GM15510 (cell line): Measurements from ENCODE around the gene SNAPC4.

ENCODE experiments used
- POLR2A ChIP-seq: IDR thresholded peaks from 3 replicates; pipeline ENCODE4 v1.6.1; 2011; ENCODE audit warnings: borderline replicate concordance; ENCODE audit not compliant: insufficient read length; ENCODE audit errors: extremely low read depth

SNAPC4 gene

GRCh38 chr9:136403538-136403914 is 3.6 kb upstream of the SNAPC4 start:
- peak; percentile 32 for TF ChIP-seq POLR2A

GRCh38 chr9:136402067-136402466 is 2.1 kb upstream of the SNAPC4 start:
- TF ChIP-seq POLR2A = no peak

GRCh38 chr9:136401173-136401922 is 1.4 kb upstream of the SNAPC4 start:
- no peak for TF ChIP-seq POLR2A

- TF ChIP-seq POLR2A = no peak
These were observed 563 bp downstream of the SNAPC4 start for GRCh38 chr9:136399176-136400037.

GRCh38 chr9:136398286-136398685 is 1.7 kb downstream of the SNAPC4 start:
- TF ChIP-seq POLR2A = no peak

GRCh38 chr9:136397643-136398042 is 2.3 kb downstream of the SNAPC4 start:
- no peak for TF ChIP-seq POLR2A

GRCh38 chr9:136396219-136396515 is 3.8 kb downstream of the SNAPC4 start:
- TF ChIP-seq POLR2A = no peak

- no peak for TF ChIP-seq POLR2A
These were observed 4.4 kb downstream of the SNAPC4 start for GRCh38 chr9:136395345-136396218.

GRCh38 chr9:136395020-136395340 is 5.0 kb downstream of the SNAPC4 start:
- TF ChIP-seq POLR2A = no peak

- no peak for TF ChIP-seq POLR2A
These were observed 5.5 kb downstream of the SNAPC4 start for GRCh38 chr9:136394312-136395019.

GRCh38 chr9:136393531-136393930 is 6.4 kb downstream of the SNAPC4 start:
- TF ChIP-seq POLR2A = no peak

- TF ChIP-seq POLR2A = no peak
These were observed 7.2 kb downstream of the SNAPC4 start for GRCh38 chr9:136392538-136393449.

- no peak for TF ChIP-seq POLR2A
These were observed 8.0 kb downstream of the SNAPC4 start for GRCh38 chr9:136391737-136392537.

- no peak for TF ChIP-seq POLR2A
These were observed 10.6 kb downstream of the SNAPC4 start for GRCh38 chr9:136389396-136389795.

GRCh38 chr9:136387217-136387616 is 12.8 kb downstream of the SNAPC4 start:
- no peak for TF ChIP-seq POLR2A
